ENCODE data around the gene DPYSL5.

The DPYSL5 gene

DNA sequence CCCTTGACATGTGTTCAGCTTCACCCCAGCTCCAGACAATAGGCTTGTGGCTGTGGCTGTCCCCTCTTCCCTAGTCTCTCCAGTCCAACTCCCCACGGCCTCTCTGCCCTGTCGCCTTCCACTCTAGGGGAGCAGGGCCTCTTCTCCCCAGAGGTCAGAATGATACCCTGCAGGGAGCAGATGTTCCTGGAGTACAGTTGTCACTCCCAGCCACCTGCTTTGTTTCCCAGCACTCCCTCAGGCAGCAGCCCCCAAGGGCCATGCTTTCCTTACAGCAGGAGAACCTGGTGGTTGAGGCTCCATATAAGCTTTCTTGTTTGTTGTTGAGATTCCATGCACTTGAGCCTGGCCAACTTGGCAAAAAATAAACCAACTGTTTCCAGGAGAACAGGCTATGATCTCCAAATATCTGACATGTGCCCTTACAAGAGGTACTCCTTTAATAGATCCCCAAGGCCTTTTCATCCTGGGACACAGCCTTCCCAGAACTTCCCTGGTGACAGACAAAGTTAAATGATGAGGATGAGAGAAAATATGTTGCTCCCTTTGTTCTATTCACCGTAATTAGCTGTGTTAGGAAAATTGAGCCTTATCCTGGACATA, 45.1 kb downstream of the DPYSL5 start:
- H3K27ac ChIP-seq (ENCODE audit: low read depth, low read length): no peak overlapping the region
- no peak overlapping the region for H3K9ac ChIP-seq (ENCODE audit: low read length)
- no peaks in the 10 kb centered on the region for H3K27me3 ChIP-seq (ENCODE audit: control insufficient read depth in 1 of 2, insufficient read depth in 2 of 2, low read length in 2 of 2)
- no peaks in the 10 kb centered on the region for H3K9me3 ChIP-seq (ENCODE audit: low read length)
- H3K4me3 ChIP-seq (ENCODE audit: low read depth in 1 of 2, low read length in 2 of 2): no peak overlapping the region
- H3K4me1 ChIP-seq (ENCODE audit: insufficient read depth, low read length): no peaks in the 10 kb centered on the region
- no peaks in the 10 kb centered on the region for H3K36me3 ChIP-seq (ENCODE audit: insufficient read depth, low read length)

GRCh38 chr2:26894136-26894535, 46.2 kb downstream of the DPYSL5 start:
- Histone ChIP-seq H3K4me1 (ENCODE audit: insufficient read depth, low read length) (no peaks in the 10 kb centered on the region), H3K4me3 (ENCODE audit: low read depth in 1 of 2, low read length in 2 of 2) (no peak overlapping the region), H3K9me3 (ENCODE audit: low read length) (no peaks in the 10 kb centered on the region), H3K27ac (ENCODE audit: low read depth, low read length) (no peak overlapping the region), H3K36me3 (ENCODE audit: insufficient read depth, low read length) (no peaks in the 10 kb centered on the region), H3K9ac (ENCODE audit: low read length) (no peak overlapping the region), H3K27me3 (ENCODE audit: control insufficient read depth in 1 of 2, insufficient read depth in 2 of 2, low read length in 2 of 2) (no peaks in the 10 kb centered on the region)

- Histone ChIP-seq H3K4me3 (ENCODE audit: low read depth in 1 of 2, low read length in 2 of 2) (no peak overlapping the region), H3K36me3 (ENCODE audit: insufficient read depth, low read length) (no peaks in the 10 kb centered on the region), H3K27me3 (ENCODE audit: control insufficient read depth in 1 of 2, insufficient read depth in 2 of 2, low read length in 2 of 2) (no peaks in the 10 kb centered on the region), H3K9me3 (ENCODE audit: low read length) (no peaks in the 10 kb centered on the region), H3K4me1 (ENCODE audit: insufficient read depth, low read length) (no peaks in the 10 kb centered on the region), H3K27ac (ENCODE audit: low read depth, low read length) (no peak overlapping the region), H3K9ac (ENCODE audit: low read length) (no peak overlapping the region)
Observed at GRCh38 chr2:26897807-26898479, 50.0 kb downstream of the DPYSL5 start.

GRCh38 chr2:26898480-26899078, 50.6 kb downstream of the DPYSL5 start:
- Histone ChIP-seq H3K27me3 (ENCODE audit: control insufficient read depth in 1 of 2, insufficient read depth in 2 of 2, low read length in 2 of 2) (no peaks in the 10 kb centered on the region), H3K4me1 (ENCODE audit: insufficient read depth, low read length) (no peaks in the 10 kb centered on the region), H3K36me3 (ENCODE audit: insufficient read depth, low read length) (no peaks in the 10 kb centered on the region), H3K27ac (ENCODE audit: low read depth, low read length) (no peak overlapping the region), H3K9me3 (ENCODE audit: low read length) (no peaks in the 10 kb centered on the region), H3K9ac (ENCODE audit: low read length) (no peak overlapping the region), H3K4me3 (ENCODE audit: low read depth in 1 of 2, low read length in 2 of 2) (no peak overlapping the region)

DNA sequence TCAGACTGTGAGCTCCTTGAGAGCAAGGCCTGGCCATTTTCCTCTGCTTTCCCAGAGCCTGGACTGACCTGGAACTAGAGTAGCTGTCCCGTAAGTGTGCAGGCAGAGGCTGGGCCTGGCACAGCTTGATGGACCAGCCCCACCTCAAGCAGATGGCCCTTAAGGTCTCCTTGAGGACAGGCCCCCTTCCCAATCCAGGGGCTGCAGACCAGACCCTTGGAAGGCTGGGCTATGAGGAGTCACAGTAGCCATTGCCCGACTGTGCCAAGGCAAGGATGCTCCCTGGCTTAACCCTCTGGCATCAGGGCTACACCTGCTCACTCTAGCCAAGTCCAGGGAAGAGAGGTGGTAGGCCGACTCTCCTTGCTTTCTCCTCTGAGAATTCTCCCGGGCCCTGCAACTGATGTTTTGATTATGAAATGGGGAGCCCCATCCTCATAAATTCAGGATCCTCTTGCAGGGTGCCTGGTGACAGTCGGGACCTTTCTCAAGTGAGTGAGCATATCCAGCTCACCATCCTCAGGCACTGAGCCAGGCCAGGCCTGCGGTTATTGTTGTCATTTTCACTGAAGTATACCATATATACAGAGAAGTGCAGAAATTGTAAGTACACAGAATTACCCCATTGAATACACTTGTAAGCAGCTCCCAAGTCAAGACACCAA, 51.7 kb downstream of the DPYSL5 start:
- Histone ChIP-seq H3K36me3 (ENCODE audit: insufficient read depth, low read length) (no peaks in the 10 kb centered on the region), H3K27me3 (ENCODE audit: control insufficient read depth in 1 of 2, insufficient read depth in 2 of 2, low read length in 2 of 2) (no peaks in the 10 kb centered on the region), H3K4me3 (ENCODE audit: low read depth in 1 of 2, low read length in 2 of 2) (no peak overlapping the region), H3K9me3 (ENCODE audit: low read length) (no peaks in the 10 kb centered on the region), H3K9ac (ENCODE audit: low read length) (no peak overlapping the region), H3K4me1 (ENCODE audit: insufficient read depth, low read length) (no peaks in the 10 kb centered on the region), H3K27ac (ENCODE audit: low read depth, low read length) (no peak overlapping the region)

GRCh38 chr2:26900831-26901321, 52.9 kb downstream of the DPYSL5 start:
- Histone ChIP-seq H3K36me3 (ENCODE audit: insufficient read depth, low read length) (no peaks in the 10 kb centered on the region), H3K27me3 (ENCODE audit: control insufficient read depth in 1 of 2, insufficient read depth in 2 of 2, low read length in 2 of 2) (no peaks in the 10 kb centered on the region), H3K9me3 (ENCODE audit: low read length) (no peaks in the 10 kb centered on the region), H3K9ac (ENCODE audit: low read length) (no peak overlapping the region), H3K4me3 (ENCODE audit: low read depth in 1 of 2, low read length in 2 of 2) (no peak overlapping the region), H3K27ac (ENCODE audit: low read depth, low read length) (no peak overlapping the region), H3K4me1 (ENCODE audit: insufficient read depth, low read length) (no peaks in the 10 kb centered on the region)

- Histone ChIP-seq H3K36me3 (ENCODE audit: insufficient read depth, low read length) (no peaks in the 10 kb centered on the region), H3K27me3 (ENCODE audit: control insufficient read depth in 1 of 2, insufficient read depth in 2 of 2, low read length in 2 of 2) (no peaks in the 10 kb centered on the region), H3K9me3 (ENCODE audit: low read length) (no peaks in the 10 kb centered on the region), H3K27ac (ENCODE audit: low read depth, low read length) (no peak overlapping the region), H3K4me3 (ENCODE audit: low read depth in 1 of 2, low read length in 2 of 2) (no peak overlapping the region), H3K4me1 (ENCODE audit: insufficient read depth, low read length) (no peaks in the 10 kb centered on the region), H3K9ac (ENCODE audit: low read length) (no peak overlapping the region)
Observed at GRCh38 chr2:26901326-26902183, 53.6 kb downstream of the DPYSL5 start.

DNA sequence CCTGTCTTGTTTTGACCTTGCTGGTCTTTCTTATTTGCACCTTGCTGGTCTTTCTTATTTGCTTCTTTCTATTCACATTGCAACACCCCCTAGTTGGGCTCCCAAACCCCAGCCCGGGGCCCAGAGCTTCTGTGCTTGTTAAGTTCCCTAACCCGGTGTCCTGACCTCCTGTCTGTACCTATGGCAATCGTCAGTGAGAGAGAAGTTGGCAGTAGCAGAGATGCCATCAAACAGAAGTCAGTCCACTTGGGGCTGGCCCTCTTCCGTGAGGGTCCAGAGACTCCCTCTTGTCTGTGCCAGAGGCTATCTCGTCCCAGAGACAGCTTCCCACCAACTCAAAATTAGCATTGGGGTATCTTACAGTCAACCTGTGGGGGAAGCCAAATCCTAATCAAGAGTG, 55.7 kb downstream of the DPYSL5 start:
- Histone ChIP-seq H3K9me3 (ENCODE audit: low read length) (no peaks in the 10 kb centered on the region), H3K36me3 (ENCODE audit: insufficient read depth, low read length) (no peaks in the 10 kb centered on the region), H3K27ac (ENCODE audit: low read depth, low read length) (no peak overlapping the region), H3K4me3 (ENCODE audit: low read depth in 1 of 2, low read length in 2 of 2) (no peak overlapping the region), H3K9ac (ENCODE audit: low read length) (no peak overlapping the region), H3K4me1 (ENCODE audit: insufficient read depth, low read length) (no peaks in the 10 kb centered on the region), H3K27me3 (ENCODE audit: control insufficient read depth in 1 of 2, insufficient read depth in 2 of 2, low read length in 2 of 2) (no peaks in the 10 kb centered on the region)

DNA sequence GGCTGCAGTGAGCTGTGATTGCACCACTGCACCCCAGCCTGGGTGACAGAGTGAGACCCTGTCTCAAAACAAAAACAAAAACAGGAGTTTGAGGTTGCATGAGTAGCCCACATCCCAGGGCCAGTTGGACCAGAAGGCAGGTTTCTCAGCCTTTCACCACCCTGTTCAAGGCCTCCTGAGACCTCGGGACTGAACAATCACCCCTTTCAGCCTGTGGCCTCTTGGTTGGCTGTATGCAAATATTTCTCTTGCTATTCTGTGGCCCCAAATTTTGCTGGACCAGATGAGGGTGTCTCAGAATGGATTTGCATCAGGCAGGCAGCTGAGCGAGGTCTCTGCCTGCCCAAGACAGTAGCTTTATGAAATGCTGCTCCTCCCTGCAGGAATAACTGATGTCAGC, 56.9 kb downstream of the DPYSL5 start:
- no peaks in the 10 kb centered on the region for H3K27me3 ChIP-seq (ENCODE audit: control insufficient read depth in 1 of 2, insufficient read depth in 2 of 2, low read length in 2 of 2)
- no peak overlapping the region for H3K4me3 ChIP-seq (ENCODE audit: low read depth in 1 of 2, low read length in 2 of 2)
- H3K36me3 ChIP-seq (ENCODE audit: insufficient read depth, low read length): no peaks in the 10 kb centered on the region
- H3K9me3 ChIP-seq (ENCODE audit: low read length): no peaks in the 10 kb centered on the region
- H3K4me1 ChIP-seq (ENCODE audit: insufficient read depth, low read length): no peaks in the 10 kb centered on the region
- H3K27ac ChIP-seq (ENCODE audit: low read depth, low read length): no peak overlapping the region
- H3K9ac ChIP-seq (ENCODE audit: low read length): no peak overlapping the region

GRCh38 chr2:26905341-26906198, 57.6 kb downstream of the DPYSL5 start:
- H3K27me3 ChIP-seq (ENCODE audit: control insufficient read depth in 1 of 2, insufficient read depth in 2 of 2, low read length in 2 of 2): no peaks in the 10 kb centered on the region
- H3K4me3 ChIP-seq (ENCODE audit: low read depth in 1 of 2, low read length in 2 of 2): no peak overlapping the region
- no peak overlapping the region for H3K27ac ChIP-seq (ENCODE audit: low read depth, low read length)
- H3K4me1 ChIP-seq (ENCODE audit: insufficient read depth, low read length): no peaks in the 10 kb centered on the region
- no peaks in the 10 kb centered on the region for H3K36me3 ChIP-seq (ENCODE audit: insufficient read depth, low read length)
- H3K9me3 ChIP-seq (ENCODE audit: low read length): no peaks in the 10 kb centered on the region
- no peak overlapping the region for H3K9ac ChIP-seq (ENCODE audit: low read length)
